Endometrial microvascular endothelial cells (primary cell): Measurements from ENCODE around the gene HBD. TPM values are rescaled to one million over a fixed set of nuclear protein-coding genes. Genes with fewer than 3 reads are reported as not detected.

ENCODE experiments used
- in situ Hi-C: cut with HindIII; loops from 2 replicates; pipeline ENCODE4 v1.10.0; 2017; ENCODE audit warnings: low sequenced_read_pairs, low pct_unique_long_range_greater_than_20kb; ENCODE audit errors: inconsistent ontology term
- total RNA-seq: library from RNA; depleted of rRNA; stranded (reverse); fragments of >200 nt; gene quantifications from one replicate; pipeline ENCODE4 v1.2.3, GENCODE V29; 2015; ENCODE audit errors: inconsistent ontology term

The HBD gene
- total RNA-seq, 1 donor from 2014 or later, result not detected

DNA sequence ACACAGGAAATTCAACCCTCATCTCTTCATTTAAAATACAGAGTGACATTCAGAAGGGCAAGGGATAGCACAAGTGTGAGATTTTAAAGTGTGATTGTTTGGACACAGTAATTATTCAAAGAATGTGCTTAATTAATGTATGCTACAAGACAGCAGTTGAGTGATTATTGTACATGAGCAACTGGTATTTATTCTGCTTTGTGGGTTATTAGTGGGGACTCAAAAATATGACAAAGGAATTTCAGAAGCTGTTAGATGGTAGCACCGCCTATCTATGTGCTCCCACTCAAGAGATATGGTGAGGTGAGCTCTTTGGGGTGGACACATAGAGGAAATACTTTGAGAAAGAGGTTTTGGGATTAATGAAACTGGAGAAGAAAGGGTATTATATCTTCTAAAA is 5.8 kb upstream of the HBD start:
- in situ Hi-C loops, result no loop called here

DNA sequence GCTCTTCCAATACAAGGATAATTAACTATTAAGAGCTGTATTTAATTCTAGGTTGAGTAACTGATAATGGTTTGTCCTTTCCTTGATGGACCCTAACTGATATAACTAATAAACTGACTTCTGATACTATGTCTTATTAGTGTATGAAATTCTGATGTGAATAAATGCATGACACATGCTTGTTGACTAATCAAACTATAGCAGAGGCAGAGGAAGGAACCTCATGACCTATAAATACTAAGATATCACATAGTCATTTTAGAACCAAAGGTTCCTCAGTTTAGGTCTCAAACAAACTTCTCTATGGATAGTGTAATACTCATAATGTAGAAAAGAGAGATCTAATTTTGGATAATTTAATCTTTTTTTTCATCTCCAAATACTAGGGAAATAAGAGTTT is 4.8 kb upstream of the HBD start:
- in situ Hi-C loops, result no loop called here

GRCh38 chr11:5238486-5238885 is 4.2 kb upstream of the HBD start:
- in situ Hi-C loops, result no loop called here

- in situ Hi-C loops, result no loop called here
These were observed 3.1 kb upstream of the HBD start for GRCh38 chr11:5237420-5237819.

DNA sequence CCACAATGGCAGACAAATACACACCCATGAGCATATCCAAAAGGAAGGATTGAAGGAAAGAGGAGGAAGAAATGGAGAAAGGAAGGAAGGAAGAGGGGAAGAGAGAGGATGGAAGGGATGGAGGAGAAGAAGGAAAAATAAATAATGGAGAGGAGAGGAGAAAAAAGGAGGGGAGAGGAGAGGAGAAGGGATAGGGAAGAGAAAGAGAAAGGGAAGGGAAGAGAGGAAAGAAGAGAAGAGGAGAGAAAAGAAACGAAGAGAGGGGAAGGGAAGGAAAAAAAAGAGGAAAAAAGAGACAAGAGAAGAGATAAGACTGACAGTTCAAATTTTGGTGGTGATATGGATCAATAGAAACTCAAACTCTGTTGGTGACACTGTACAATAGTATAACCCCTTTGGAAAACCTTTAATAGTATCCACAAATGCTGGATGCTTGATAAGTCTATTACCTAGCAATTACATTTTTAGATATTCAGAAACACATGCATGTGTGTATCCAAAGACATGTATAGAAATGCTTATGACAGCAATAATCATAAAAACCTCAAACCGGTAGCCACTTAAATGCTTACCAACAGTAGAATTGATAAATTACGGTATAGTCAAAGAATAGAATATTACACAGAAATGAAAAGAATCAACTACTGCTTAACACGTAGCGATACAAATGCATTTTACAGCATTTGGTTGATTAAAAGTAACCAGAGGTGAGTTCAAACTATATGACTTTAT is 1.2 kb upstream of the HBD start:
- in situ Hi-C loops, result no loop called here

- in situ Hi-C loops, result no loop called here
These were observed 976 bp downstream of the HBD start for GRCh38 chr11:5233307-5233706.

DNA sequence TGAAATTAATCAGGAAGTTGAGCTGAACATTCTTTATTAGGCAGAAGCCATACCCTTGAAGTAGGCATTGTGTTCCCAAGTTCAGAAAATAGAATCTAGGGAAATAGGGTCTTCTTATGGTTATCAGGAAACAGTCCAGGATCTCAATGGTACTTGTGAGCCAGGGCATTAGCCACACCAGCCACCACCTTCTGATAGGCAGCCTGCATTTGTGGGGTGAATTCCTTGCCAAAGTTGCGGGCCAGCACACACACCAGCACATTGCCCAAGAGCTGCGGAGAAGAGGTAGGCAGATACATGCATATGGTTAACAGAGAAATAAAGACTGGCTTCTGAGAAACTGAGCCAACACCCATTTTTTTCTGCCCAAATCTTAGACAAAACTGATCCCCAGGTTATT is 1.5 kb downstream of the HBD start:
- in situ Hi-C loops, result no loop called here

- in situ Hi-C loops, result no loop called here
These were observed 2.1 kb downstream of the HBD start for GRCh38 chr11:5232176-5232575.

GRCh38 chr11:5231111-5231510 is 3.2 kb downstream of the HBD start:
- in situ Hi-C loops, result no loop called here

DNA sequence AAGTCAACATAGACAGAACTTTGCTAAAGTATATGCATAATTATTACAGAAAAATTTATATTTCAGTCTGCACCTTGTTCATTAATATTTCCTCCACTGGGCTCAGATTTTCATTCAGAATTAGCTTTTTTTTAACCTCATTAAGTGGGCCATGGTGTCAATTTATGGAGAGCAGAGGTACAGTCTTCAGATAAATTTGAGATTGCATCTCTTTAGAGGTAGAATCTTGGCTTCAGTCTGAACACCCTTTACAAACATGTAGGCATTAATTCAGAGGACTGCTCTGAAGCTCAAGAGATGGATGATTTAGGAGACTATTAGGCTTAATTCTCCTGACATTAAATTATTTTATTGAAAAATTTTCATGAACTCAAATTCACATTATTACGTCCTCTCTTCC is 4.0 kb downstream of the HBD start:
- in situ Hi-C loops, result no loop called here

- in situ Hi-C loops, result no loop called here
These were observed 4.5 kb downstream of the HBD start for GRCh38 chr11:5229796-5230195.

DNA sequence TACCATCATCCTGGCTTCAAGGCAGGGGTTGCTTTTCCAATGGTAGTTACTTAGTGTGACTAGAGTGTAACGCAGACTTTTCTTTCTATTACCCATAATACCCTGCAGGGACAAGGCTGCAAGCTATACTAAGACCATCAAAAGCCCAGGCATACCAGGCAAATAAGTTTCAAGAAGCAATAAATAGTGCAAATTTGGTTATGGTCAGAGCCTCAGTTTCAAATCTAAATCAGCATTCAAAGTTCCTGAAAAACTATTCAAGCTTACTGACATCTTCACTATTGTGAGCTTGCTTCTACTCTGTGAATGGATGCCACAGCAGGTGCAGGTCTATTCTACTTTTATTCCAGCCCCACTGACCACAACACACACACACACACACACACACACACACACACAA is 4.9 kb downstream of the HBD start:
- in situ Hi-C loops, result no loop called here

DNA sequence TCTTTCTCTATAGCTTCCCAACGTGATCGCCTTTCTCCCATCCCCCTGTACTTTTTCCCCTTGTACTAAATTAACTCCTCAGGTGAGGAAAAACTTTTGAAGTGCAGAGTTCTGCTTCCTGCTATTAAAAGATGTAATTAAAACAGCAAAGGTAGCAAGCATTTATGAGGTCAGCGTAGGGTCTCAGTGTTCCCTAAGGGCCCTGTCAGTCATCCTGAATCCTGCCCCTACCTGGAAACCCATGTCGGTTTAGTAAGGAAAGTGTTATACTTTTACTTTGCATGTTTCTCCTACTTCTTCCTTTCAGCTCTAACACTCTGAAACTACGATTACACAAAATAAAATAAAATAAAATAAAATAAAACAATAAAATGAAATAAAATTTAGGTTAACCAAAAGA is 6.2 kb downstream of the HBD start:
- in situ Hi-C loops, result no loop called here

DNA sequence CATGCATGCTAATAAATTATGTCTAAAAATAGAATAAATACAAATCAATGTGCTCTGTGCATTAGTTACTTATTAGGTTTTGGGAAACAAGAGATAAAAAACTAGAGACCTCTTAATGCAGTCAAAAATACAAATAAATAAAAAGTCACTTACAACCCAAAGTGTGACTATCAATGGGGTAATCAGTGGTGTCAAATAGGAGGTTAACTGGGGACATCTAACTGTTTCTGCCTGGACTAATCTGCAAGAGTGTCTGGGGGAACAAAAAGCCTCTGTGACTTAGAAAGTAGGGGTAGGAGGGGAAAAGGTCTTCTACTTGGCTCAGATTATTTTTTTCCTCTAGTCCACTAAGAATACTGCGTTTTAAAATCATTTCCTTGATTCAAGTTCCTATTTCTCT is 6.6 kb downstream of the HBD start:
- in situ Hi-C loops, result no loop called here

DNA sequence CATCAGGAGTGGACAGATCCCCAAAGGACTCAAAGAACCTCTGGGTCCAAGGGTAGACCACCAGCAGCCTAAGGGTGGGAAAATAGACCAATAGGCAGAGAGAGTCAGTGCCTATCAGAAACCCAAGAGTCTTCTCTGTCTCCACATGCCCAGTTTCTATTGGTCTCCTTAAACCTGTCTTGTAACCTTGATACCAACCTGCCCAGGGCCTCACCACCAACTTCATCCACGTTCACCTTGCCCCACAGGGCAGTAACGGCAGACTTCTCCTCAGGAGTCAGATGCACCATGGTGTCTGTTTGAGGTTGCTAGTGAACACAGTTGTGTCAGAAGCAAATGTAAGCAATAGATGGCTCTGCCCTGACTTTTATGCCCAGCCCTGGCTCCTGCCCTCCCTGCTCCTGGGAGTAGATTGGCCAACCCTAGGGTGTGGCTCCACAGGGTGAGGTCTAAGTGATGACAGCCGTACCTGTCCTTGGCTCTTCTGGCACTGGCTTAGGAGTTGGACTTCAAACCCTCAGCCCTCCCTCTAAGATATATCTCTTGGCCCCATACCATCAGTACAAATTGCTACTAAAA is 7.5 kb downstream of the HBD start, which contains the start of gene HBB:
HBB (minus strand) TSS at position 340 of the 579 bp plus-strand sequence; CDS start at position 290, 50 bp downstream.
- in situ Hi-C loops, result no loop called here

DNA sequence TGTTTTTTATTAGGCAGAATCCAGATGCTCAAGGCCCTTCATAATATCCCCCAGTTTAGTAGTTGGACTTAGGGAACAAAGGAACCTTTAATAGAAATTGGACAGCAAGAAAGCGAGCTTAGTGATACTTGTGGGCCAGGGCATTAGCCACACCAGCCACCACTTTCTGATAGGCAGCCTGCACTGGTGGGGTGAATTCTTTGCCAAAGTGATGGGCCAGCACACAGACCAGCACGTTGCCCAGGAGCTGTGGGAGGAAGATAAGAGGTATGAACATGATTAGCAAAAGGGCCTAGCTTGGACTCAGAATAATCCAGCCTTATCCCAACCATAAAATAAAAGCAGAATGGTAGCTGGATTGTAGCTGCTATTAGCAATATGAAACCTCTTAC is 8.8 kb downstream of the HBD start:
- in situ Hi-C loops, result no loop called here

- in situ Hi-C loops, result no loop called here
These were observed 9.5 kb downstream of the HBD start for GRCh38 chr11:5224538-5225479.

DNA sequence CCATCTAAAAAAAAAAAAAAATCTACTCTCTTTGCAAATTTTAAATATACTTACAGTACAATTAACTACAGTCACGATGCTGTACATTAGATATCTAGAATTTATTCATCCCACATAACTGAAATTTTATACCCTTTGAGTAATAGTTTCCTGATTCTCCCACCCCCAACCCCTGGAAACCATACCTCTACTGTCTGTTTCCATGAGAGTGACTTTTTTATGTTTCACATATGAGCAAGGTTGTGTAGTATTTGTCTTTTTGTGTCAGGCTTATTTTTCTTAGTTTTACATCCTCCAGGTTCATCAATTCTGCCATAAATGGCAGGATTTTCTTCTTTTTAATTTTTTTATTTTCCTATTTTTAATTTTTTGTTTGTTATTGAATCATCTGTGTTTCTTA is 10.6 kb downstream of the HBD start:
- in situ Hi-C loops, result no loop called here

- in situ Hi-C loops, result no loop called here
These were observed 11.1 kb downstream of the HBD start for GRCh38 chr11:5223146-5223545.

GRCh38 chr11:5210376-5210885 is 23.9 kb downstream of the HBD start:
- in situ Hi-C loops, result no loop called here
